NCI-H146 (cell line): Measurements from ENCODE around the gene MYO16.
A peak's percentile ranks its signal among the peaks of the same experiment; 100 is the strongest.
"Not testable (repeated sequence)": the region's sequence is repeated elsewhere in the genome, so short reads cannot be mapped to it uniquely, and the experiment has no call there.

ENCODE experiments used
- DNase-seq: peaks from one replicate; lab custom pipeline; 2025; lab: John Stamatoyannopoulos, UW

MYO16 gene

DNA sequence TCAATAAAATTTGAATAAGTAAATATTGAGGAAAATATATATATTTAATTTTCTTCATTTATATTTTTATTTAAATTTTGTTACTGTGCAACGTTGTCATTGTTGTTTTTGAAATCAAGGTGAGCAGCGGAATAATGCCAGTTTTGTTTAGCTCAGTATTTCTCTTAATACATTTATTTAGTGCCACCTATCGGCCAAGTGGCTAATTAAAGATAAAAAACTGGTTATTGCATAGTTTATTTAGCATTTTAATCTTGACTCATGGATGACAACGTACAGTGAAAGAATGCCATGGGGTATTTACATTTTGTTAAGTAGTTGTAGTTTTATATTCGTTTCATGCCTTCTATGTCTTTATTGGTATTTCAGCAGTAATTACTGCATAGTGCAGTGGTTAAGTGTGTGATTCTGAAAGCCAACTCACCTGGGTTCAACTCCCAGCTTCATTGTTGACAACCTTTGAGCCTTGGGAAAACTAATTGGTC lies 265.9 kb downstream of the MYO16 start:
- DNase-seq, result peak; percentile 44

DNA sequence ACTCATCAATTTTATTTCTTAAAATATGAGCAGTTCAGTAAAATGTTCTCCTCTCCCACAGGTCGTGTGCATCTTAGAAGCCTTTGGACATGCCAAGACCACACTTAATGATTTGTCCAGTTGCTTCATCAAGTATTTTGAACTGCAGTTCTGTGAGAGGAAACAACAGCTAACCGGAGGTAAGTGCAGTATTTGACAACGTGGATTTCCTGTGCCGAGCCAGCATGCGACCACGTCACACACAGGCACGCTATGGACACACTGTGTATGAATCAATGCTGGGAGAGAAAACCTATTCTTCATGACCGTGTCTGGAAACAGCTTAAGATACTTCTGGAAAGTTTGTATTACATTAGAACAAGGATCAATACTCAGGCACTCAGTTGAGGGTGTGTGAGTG lies 268.5 kb downstream of the MYO16 start:
- DNase-seq, result no peak

DNA sequence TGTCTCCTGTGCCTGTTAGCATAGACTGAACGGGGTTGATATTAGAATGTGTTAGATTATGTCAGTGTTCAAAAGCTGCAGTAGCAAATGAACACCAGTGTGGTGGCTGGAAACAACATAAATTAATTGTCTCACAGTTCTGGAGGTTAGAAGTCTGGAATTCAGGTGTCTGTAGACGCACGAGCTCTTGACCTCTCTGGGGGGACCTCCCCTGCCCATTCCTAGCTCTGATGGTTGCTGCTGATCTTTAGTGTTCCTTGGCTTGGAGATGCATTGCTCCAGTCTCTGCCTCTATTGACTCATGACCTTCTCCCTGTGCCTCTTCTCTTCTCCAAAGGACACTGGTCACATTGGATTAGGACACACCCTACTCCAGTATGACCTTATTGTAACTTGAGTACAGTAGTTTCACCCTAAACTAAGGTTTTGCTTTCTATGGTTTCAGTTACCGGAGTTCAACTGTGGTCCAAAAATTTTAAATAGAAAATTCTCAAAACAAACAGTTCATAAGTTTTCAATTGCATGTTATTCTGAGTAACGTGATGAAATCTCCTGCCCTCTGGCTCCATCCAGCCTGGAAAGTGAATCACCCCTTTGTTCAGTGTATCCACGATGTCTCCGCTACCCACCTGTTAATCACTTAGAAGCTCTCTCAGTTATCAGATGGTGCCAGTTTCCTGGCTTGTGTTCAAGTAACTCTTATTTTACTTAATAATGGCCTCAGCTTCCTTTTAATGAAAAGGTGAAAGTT lies 273.2 kb downstream of the MYO16 start:
- no peak for DNase-seq

DNA sequence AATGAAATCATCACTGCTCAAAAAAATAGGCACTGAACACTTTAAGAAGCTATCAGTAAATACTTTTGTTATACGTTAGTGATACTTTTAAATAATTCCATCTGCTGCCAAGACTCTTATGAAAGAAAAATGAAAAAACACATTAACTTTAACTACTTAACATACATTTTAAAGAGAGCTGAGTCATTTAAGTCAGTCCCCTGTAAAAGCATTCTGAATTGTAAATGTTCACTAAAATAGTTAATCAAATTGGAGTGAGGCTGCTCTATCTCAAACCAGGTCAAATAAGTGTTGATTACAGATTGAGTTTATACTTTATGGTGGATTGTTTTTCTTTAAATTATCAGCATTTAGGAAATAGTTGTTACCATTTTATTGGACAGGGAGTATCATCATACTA lies 274.2 kb downstream of the MYO16 start:
- no peak for DNase-seq

- no peak for DNase-seq
Measured at GRCh38 chr13:108911807-108912206, 282.4 kb downstream of the MYO16 start.

GRCh38 chr13:108913731-108914130 lies 284.3 kb downstream of the MYO16 start:
- DNase-seq, result not testable (repeated sequence)

GRCh38 chr13:108915095-108915633 lies 285.8 kb downstream of the MYO16 start:
- no peak for DNase-seq

DNA sequence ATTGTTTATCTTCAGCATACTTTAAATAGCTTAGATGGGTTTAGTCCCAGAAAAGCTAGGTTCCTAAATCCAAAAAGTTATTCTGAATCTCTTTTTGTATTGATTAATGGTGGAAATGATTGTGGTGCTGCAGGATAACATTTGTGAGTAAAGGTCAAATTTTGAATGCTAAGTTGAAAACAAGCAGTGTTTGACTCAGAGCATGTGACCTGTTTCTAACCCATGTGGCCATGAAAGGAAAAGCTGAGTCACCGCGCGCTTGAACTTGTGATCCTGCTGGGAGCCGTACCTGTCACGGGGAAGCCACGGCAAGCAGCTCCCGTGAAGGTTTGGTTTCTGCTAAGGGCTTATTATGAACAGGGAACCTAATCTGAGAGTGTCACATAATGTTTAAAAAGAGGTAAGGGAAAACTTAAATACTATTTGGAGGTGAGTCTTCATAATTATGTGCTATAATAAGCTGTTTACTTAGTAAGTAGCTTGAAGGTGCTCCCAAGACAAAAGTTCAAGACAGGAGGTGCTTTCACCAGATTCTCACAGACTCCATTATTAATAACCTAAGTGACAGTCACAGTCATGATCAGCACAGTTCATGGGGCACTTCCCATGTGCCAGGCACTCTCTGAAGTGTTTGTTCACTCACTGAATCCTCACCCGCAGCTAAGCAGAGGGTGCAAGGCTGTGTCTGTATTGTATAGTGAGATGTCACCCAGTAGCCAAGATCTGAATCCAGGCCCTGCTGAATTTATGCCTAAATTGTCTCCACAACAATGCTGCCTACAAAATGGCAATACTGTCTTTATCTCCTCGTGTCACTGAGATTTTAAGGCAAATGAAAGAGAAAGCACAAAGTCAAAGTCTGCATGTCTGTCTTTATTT lies 286.5 kb downstream of the MYO16 start:
- peak; percentile 17 for DNase-seq

DNA sequence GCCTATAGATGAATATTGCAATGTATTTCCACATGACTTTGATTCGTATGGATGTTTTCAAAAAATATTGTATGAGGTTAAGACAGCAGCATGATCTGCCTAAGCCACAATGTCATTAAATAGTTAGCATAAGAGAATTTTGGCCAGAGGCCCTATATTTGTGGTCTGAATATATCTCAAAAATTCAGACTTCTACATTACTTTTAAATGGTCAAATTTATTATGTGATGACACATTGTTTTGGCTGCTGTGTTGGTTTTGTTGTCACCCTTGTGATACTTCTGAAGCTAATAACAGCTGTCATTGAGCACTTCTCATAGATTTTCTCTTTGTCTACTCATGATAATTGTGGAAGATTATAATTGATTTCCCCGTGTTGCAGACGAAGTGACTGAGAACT lies 288.2 kb downstream of the MYO16 start:
- peak; percentile 10 for DNase-seq

DNA sequence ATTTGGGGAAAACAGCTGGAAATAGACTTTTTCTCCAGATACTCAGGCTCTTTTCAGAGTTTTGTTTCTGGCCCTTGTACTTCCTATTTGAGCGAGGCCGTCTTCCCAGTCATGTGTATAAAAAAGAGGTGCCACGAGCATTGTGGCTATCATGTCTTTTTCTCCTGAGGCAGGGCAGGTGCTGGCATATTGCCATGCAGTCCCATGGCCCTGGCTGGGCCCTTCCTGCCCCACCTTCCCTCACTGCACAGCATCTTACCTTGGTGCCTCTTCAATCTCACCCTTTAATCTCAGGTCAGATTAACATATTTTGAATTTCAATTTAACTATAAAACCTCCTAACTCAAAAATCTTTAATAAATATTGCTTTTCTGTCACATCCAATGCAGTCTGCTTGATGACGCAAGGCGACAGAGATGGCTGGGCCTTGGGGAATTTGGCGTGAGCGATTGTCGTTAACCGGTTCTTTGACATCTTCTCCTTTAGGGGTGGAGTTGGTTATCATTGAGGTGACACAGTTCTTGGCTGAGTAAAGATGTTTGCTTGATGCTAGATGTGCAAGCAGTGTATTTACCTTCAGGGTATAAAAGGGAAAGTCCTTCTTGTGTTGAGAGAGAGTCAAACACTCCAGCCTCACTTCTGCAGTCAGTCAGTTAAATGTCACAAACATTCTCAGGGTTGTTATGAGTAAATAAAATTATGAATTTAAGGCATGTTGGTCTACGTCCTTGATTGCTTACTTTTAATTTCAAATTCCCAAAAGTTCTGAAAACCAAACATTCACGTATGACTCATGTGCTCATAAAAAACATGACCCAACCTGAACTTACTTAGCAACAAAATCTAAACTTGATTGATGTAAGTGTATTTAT lies 289.9 kb downstream of the MYO16 start:
- DNase-seq, result no peak

DNA sequence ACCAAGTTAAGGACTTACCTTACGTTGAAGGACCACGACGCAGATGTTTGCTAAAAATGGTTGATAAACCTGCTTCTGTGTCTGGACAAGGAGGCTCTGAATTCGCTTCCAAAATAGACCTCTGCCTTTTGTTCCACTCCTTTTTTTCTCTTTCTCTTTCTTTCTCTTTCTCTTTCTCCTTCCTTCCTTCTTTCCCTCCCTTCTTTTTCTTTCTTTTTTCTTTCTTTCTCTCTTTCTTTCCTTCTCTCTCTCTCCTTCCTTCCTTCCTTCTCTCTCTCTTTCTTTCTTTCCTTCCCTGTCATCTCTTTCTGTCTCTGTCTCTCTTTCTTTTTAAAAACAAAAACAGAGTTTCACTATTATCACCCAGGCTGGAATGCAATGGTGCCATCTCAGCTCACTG lies 290.7 kb downstream of the MYO16 start:
- no peak for DNase-seq

- DNase-seq, result no peak
Measured at GRCh38 chr13:108921238-108921637, 291.8 kb downstream of the MYO16 start.

- no peak for DNase-seq
Measured at GRCh38 chr13:108922108-108922507, 292.7 kb downstream of the MYO16 start.

GRCh38 chr13:108923386-108924047 lies 294.1 kb downstream of the MYO16 start:
- DNase-seq, result no peak

GRCh38 chr13:108924134-108924533 lies 294.7 kb downstream of the MYO16 start:
- no peak for DNase-seq

GRCh38 chr13:108924541-108924940 lies 295.1 kb downstream of the MYO16 start:
- no peak for DNase-seq

DNA sequence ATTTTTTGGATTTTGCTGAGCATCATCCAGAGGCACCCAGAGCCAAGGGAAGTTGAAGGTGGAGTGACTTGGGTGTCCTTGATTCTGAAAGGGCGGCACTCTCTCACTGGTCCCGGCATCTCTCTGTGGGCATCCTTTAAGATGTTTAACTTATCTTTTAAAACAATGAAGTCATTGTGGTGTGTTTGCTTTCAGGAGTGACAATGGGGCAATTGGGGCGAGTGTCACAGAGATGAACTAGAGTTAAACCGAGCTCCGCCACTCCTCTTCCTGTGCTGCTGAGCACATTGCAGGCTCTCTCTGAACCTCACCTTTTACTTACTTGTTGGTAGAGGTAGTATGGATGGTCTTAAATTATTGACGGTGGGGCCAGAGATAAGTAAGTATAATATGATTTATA lies 295.7 kb downstream of the MYO16 start:
- DNase-seq, result no peak

DNA sequence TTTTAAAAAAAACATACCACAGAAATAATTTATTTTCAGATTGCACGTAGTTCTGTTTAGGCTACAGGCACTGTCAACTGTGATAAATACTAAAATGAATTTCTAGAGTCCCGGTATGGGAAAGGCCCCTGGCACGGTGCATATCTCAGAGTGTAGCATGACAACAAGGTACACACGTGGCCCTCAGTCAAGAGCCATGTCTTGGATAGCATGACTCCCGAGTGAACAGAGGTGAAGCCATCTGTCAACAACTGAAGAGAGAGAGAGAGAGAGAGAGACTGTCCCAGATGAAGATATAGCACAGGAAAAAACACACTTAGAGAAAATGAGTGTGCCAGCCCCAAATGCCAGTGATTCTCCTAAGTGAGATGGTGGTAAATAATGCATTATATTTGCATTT lies 297.5 kb downstream of the MYO16 start:
- DNase-seq, result no peak

DNA sequence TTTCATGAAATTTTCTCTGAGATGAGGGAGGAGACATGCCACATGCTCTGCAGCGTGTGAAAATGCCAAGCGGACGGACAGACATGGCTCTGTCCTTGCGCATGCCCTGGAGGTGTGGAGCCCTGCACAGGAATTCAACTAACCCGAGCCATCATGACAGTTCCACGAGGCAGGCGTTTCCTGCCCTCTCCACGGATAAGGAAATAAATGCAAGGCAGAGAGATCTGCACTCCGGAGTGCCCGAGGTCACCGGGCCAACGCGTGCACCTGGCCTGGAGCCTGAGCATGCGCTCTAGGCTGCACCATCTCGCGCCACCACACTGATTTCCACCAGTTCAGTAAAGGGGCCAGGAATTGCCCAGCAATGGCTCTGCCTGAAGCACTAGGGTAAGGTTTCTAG lies 298.2 kb downstream of the MYO16 start:
- DNase-seq, result no peak

GRCh38 chr13:108929532-108930206 lies 300.3 kb downstream of the MYO16 start:
- DNase-seq, result no peak

- no peak for DNase-seq
Measured at GRCh38 chr13:108932196-108932595, 302.8 kb downstream of the MYO16 start.
